ENCODE results near the gene VEPH1.
A peak's percentile ranks its signal among the peaks of the same experiment; 100 is the strongest.

Gene VEPH1

GRCh38 chr3:157242836-157243235, 260.4 kb downstream of the VEPH1 start:
- no peaks in the 10 kb centered on the region for H3K9me3 ChIP-seq (ENCODE audit: severe bottlenecking)
- DNase-seq: no peak
- H3K27me3 ChIP-seq (ENCODE audit: insufficient read depth, low read depth, severe bottlenecking): no peaks in the 10 kb centered on the region
- no peaks in the 10 kb centered on the region for H3K36me3 ChIP-seq
- no peak overlapping the region for H3K4me3 ChIP-seq (ENCODE audit: low read depth, low read length)
- no peak for TF ChIP-seq CTCF (IDR thresholded peaks at IDR 0.05; ENCODE audit: low read depth, low read length)
- no peak overlapping the region for H3K27ac ChIP-seq

- Histone ChIP-seq H3K9me3 (ENCODE audit: severe bottlenecking) (no peaks in the 10 kb centered on the region), H3K36me3 (no peaks in the 10 kb centered on the region), H3K27me3 (ENCODE audit: insufficient read depth, low read depth, severe bottlenecking) (no peaks in the 10 kb centered on the region), H3K4me3 (ENCODE audit: low read depth, low read length) (no peak overlapping the region), H3K27ac (no peak overlapping the region)
- no peak for TF ChIP-seq CTCF (IDR thresholded peaks at IDR 0.05; ENCODE audit: low read depth, low read length)
- DNase-seq: no peak
Observed at GRCh38 chr3:157241599-157241998, 261.6 kb downstream of the VEPH1 start.

- no peak for TF ChIP-seq CTCF (IDR thresholded peaks at IDR 0.05; ENCODE audit: low read depth, low read length)
- no peaks in the 10 kb centered on the region for H3K9me3 ChIP-seq (ENCODE audit: severe bottlenecking)
- no peak for DNase-seq
- H3K4me3 ChIP-seq (ENCODE audit: low read depth, low read length): no peak overlapping the region
- H3K36me3 ChIP-seq: no peaks in the 10 kb centered on the region
- no peak overlapping the region for H3K27ac ChIP-seq
- no peaks in the 10 kb centered on the region for H3K27me3 ChIP-seq (ENCODE audit: insufficient read depth, low read depth, severe bottlenecking)
Observed at GRCh38 chr3:157240408-157240807, 262.8 kb downstream of the VEPH1 start.

- peak; percentile 78 for DNase-seq
- Histone ChIP-seq H3K36me3 (no peaks in the 10 kb centered on the region), H3K27ac (no peak overlapping the region), H3K9me3 (ENCODE audit: severe bottlenecking) (no peaks in the 10 kb centered on the region), H3K27me3 (ENCODE audit: insufficient read depth, low read depth, severe bottlenecking) (no peaks in the 10 kb centered on the region), H3K4me3 (ENCODE audit: low read depth, low read length) (no peak overlapping the region)
- peak; percentile 97 for TF ChIP-seq CTCF (IDR thresholded peaks at IDR 0.05; ENCODE audit: low read depth, low read length)
Observed at GRCh38 chr3:157239082-157239704, 264.0 kb downstream of the VEPH1 start.

- H3K27ac ChIP-seq: no peak overlapping the region
- no peak for TF ChIP-seq CTCF (IDR thresholded peaks at IDR 0.05; ENCODE audit: low read depth, low read length)
- no peaks in the 10 kb centered on the region for H3K9me3 ChIP-seq (ENCODE audit: severe bottlenecking)
- DNase-seq: no peak
- H3K4me3 ChIP-seq (ENCODE audit: low read depth, low read length): no peak overlapping the region
- no peaks in the 10 kb centered on the region for H3K36me3 ChIP-seq
- no peaks in the 10 kb centered on the region for H3K27me3 ChIP-seq (ENCODE audit: insufficient read depth, low read depth, severe bottlenecking)
Observed at GRCh38 chr3:157238457-157238856, 264.8 kb downstream of the VEPH1 start.

- H3K4me3 ChIP-seq (ENCODE audit: low read depth, low read length): no peak overlapping the region
- TF ChIP-seq CTCF (IDR thresholded peaks at IDR 0.05; ENCODE audit: low read depth, low read length): no peak
Observed at GRCh38 chr3:157237886-157238285, 265.3 kb downstream of the VEPH1 start.

More at GRCh38 chr3:157237886-157238285, 265.3 kb downstream of the VEPH1 start:
- H3K36me3 ChIP-seq: no peaks in the 10 kb centered on the region
- no peak overlapping the region for H3K27ac ChIP-seq
- H3K27me3 ChIP-seq (ENCODE audit: insufficient read depth, low read depth, severe bottlenecking): no peaks in the 10 kb centered on the region
- no peaks in the 10 kb centered on the region for H3K9me3 ChIP-seq (ENCODE audit: severe bottlenecking)
- DNase-seq: no peak
